ENCODE results near the gene CHAT.

The CHAT gene

GRCh38 chr10:49632406-49633317 is 18.8 kb downstream of the CHAT start:
- DNase-seq = no peak

- no peak for DNase-seq
Measured at GRCh38 chr10:49633327-49634068, 19.7 kb downstream of the CHAT start.

- no peak for DNase-seq
Measured at GRCh38 chr10:49634069-49634660, 20.3 kb downstream of the CHAT start.

- DNase-seq = no peak
Measured at GRCh38 chr10:49642311-49642710, 28.5 kb downstream of the CHAT start.

- no peak for DNase-seq
Measured at GRCh38 chr10:49643241-49644034, 29.6 kb downstream of the CHAT start.

- DNase-seq = no peak
Measured at GRCh38 chr10:49644035-49644646, 30.3 kb downstream of the CHAT start.

GRCh38 chr10:49645417-49645816 is 31.6 kb downstream of the CHAT start:
- DNase-seq = no peak

GRCh38 chr10:49645871-49646870 is 32.3 kb downstream of the CHAT start:
- DNase-seq = no peak

- DNase-seq = no peak
Measured at GRCh38 chr10:49647554-49647953, 33.7 kb downstream of the CHAT start.

GRCh38 chr10:49647985-49648795 is 34.4 kb downstream of the CHAT start:
- no peak for DNase-seq

GRCh38 chr10:49649294-49649693 is 35.5 kb downstream of the CHAT start:
- no peak for DNase-seq

GRCh38 chr10:49649936-49650723 is 36.3 kb downstream of the CHAT start:
- no peak for DNase-seq

GRCh38 chr10:49650724-49651034 is 36.8 kb downstream of the CHAT start:
- no peak for DNase-seq

GRCh38 chr10:49651039-49651835 is 37.4 kb downstream of the CHAT start:
- DNase-seq = no peak

GRCh38 chr10:49651917-49652316 is 38.1 kb downstream of the CHAT start:
- DNase-seq = no peak

- DNase-seq = no peak
Measured at GRCh38 chr10:49652421-49653272, 38.8 kb downstream of the CHAT start.

GRCh38 chr10:49653273-49653929 is 39.6 kb downstream of the CHAT start:
- no peak for DNase-seq
